ENCODE results near the gene SSNA1. TPM values are rescaled to one million over a fixed set of nuclear protein-coding genes. Genes with fewer than 3 reads are reported as not detected.

Gene SSNA1
- total RNA-seq, 1 donor from 2014 or later = 97.9 TPM

GRCh38 chr9:137217276-137218211 is 29.1 kb downstream of the SSNA1 start:
- peak; percentile 59 for DNase-seq (ENCODE audit: low read depth)
- FAIRE-seq = peak; percentile 55

GRCh38 chr9:137218212-137218753 is 29.8 kb downstream of the SSNA1 start:
- H3K36me3 ChIP-seq (ENCODE audit: control insufficient read depth, insufficient read depth, low read length) = peaks cover 6% of the 10 kb centered on the region
- FAIRE-seq = no peak
- H3K27me3 ChIP-seq (ENCODE audit: control insufficient read depth, insufficient read depth, low read length) = no peaks in the 10 kb centered on the region
- TF ChIP-seq CTCF (IDR thresholded peaks at IDR 0.05; ENCODE audit: insufficient read depth, low read length, severe bottlenecking) = no peak
- no peak overlapping the region for H3K4me3 ChIP-seq (ENCODE audit: low read depth, low read length)
- DNase-seq (ENCODE audit: low read depth) = no peak

More at GRCh38 chr9:137217276-137218211, 29.1 kb downstream of the SSNA1 start:
- Histone ChIP-seq H3K36me3 (ENCODE audit: control insufficient read depth, insufficient read depth, low read length) (peaks cover 6% of the 10 kb centered on the region), H3K4me3 (ENCODE audit: low read depth, low read length) (peak overlapping the region; percentile 31), H3K27me3 (ENCODE audit: control insufficient read depth, insufficient read depth, low read length) (no peaks in the 10 kb centered on the region)
- TF ChIP-seq CTCF (IDR thresholded peaks at IDR 0.05; ENCODE audit: insufficient read depth, low read length, severe bottlenecking) = peak; percentile 10

- Histone ChIP-seq H3K36me3 (ENCODE audit: control insufficient read depth, insufficient read depth, low read length) (peaks cover 4% of the 10 kb centered on the region), H3K27me3 (ENCODE audit: control insufficient read depth, insufficient read depth, low read length) (no peaks in the 10 kb centered on the region), H3K4me3 (ENCODE audit: low read depth, low read length) (no peak overlapping the region)
- DNase-seq (ENCODE audit: low read depth) = peak; percentile 42
- no peak for FAIRE-seq
- no peak for TF ChIP-seq CTCF (IDR thresholded peaks at IDR 0.05; ENCODE audit: insufficient read depth, low read length, severe bottlenecking)
These were observed 30.3 kb downstream of the SSNA1 start for GRCh38 chr9:137218754-137219271.

- Histone ChIP-seq H3K4me3 (ENCODE audit: low read depth, low read length) (no peak overlapping the region), H3K36me3 (ENCODE audit: control insufficient read depth, insufficient read depth, low read length) (peaks cover 4% of the 10 kb centered on the region), H3K27me3 (ENCODE audit: control insufficient read depth, insufficient read depth, low read length) (no peaks in the 10 kb centered on the region)
- no peak for TF ChIP-seq CTCF (IDR thresholded peaks at IDR 0.05; ENCODE audit: insufficient read depth, low read length, severe bottlenecking)
- FAIRE-seq (no peak), DNase-seq (ENCODE audit: low read depth) (no peak)
These were observed 31.4 kb downstream of the SSNA1 start for GRCh38 chr9:137219757-137220316.

GRCh38 chr9:137220317-137221094 is 32.0 kb downstream of the SSNA1 start:
- no peak overlapping the region for H3K4me3 ChIP-seq (ENCODE audit: low read depth, low read length)
- FAIRE-seq (no peak), DNase-seq (ENCODE audit: low read depth) (no peak)
- peaks cover 4% of the 10 kb centered on the region for H3K36me3 ChIP-seq (ENCODE audit: control insufficient read depth, insufficient read depth, low read length)
- no peak for TF ChIP-seq CTCF (IDR thresholded peaks at IDR 0.05; ENCODE audit: insufficient read depth, low read length, severe bottlenecking)
- no peaks in the 10 kb centered on the region for H3K27me3 ChIP-seq (ENCODE audit: control insufficient read depth, insufficient read depth, low read length)
